Panc1 (cell line): ENCODE results near the gene CNTN5. TPM values are rescaled to one million over a fixed set of nuclear protein-coding genes. Genes with fewer than 3 reads are reported as not detected.

Experiments
- ATAC-seq: fragments of 200-7000 bp; cut with Tn5 transposase; 2 replicates; pipeline ENCODE4 v1.9.1; 2020; ENCODE audit warnings: mild to moderate bottlenecking, moderate library complexity
- BruUV-seq: library from RNA; stranded (reverse); fragments of 400-500 nt; replicated peaks from 2 replicates; lab custom pipeline; 2021; lab: Mats Ljungman, UMichigan
- CTCF ChIA-PET: fragments of 300-600 bp; sonication (Branson Sonifier 250); formaldehyde crosslinking; loops from one replicate; lab custom pipeline; 2022; ENCODE audit warnings: antibody characterized with exemption; lab: Charles Lee
- POLR2A ChIA-PET: fragments of 300-600 bp; sonication (Branson Sonifier 250); formaldehyde crosslinking; loops from one replicate; lab custom pipeline; 2022; ENCODE audit warnings: antibody characterized with exemption; lab: Charles Lee
- DNase-seq: peaks from one replicate; pipeline ENCODE4 v3.0.0-alpha.2; 2010; ENCODE audit warnings: low read depth, low spot score
- H3K27ac ChIP-seq: 2 replicates; pipeline ENCODE4 v1.5.1; 2011; ENCODE audit warnings: mild to moderate bottlenecking, low read length, inconsistent platforms
- H3K27me3 ChIP-seq: fragments of 200-500 bp; sonication (Bioruptor generic); 2 replicates; pipeline ENCODE4 v1.6.0; 2014; ENCODE audit warnings: low read length, inconsistent platforms; ENCODE audit not compliant: control insufficient read depth, insufficient read depth
- H3K36me3 ChIP-seq: fragments of 200-500 bp; sonication (Bioruptor generic); 2 replicates; pipeline ENCODE4 v1.5.1; 2014; ENCODE audit warnings: inconsistent platforms, mild to moderate bottlenecking, low read length, moderate library complexity; ENCODE audit not compliant: control insufficient read depth, insufficient read depth
- H3K4me1 ChIP-seq: 2 replicates; pipeline ENCODE4 v1.5.1; 2011; ENCODE audit warnings: inconsistent platforms, mild to moderate bottlenecking, low read length, moderate library complexity; ENCODE audit not compliant: control insufficient read depth, insufficient read depth
- H3K4me3 ChIP-seq, 2 experiments: 2 replicates each; pipeline ENCODE4 v1.5.1; 2011 to 2012; ENCODE audit warnings: low read depth in 2 of 2, low read length in 2 of 2, mild to moderate bottlenecking in 2 of 2, inconsistent platforms in 1 of 2, moderate library complexity in 1 of 2
- H3K9me3 ChIP-seq: fragments of 200-500 bp; sonication (Bioruptor generic); 2 replicates; pipeline ENCODE4 v1.5.1; 2014; ENCODE audit warnings: low read depth, mild to moderate bottlenecking, inconsistent platforms, low read length, moderate library complexity; ENCODE audit not compliant: control insufficient read depth, insufficient read depth
- POLR2AphosphoS5 ChIP-seq: IDR thresholded peaks from 2 replicates; pipeline ENCODE4 v1.6.1; 2012; ENCODE audit warnings: mild to moderate bottlenecking, low read depth, low read length, moderate library complexity
- REST ChIP-seq, 2 experiments: IDR thresholded peaks; 2 replicates each; pipeline ENCODE4 v1.6.1; 2011 to 2012; ENCODE audit warnings: low read depth in 2 of 2, control low read depth in 1 of 2, low read length in 1 of 2, mild to moderate bottlenecking in 1 of 2, moderate library complexity in 1 of 2; ENCODE audit not compliant: insufficient read depth in 1 of 2
- SIN3A ChIP-seq: IDR thresholded peaks from 2 replicates; pipeline ENCODE4 v1.6.1; 2012; ENCODE audit warnings: low read depth, mild to moderate bottlenecking, low read length, moderate library complexity, borderline replicate concordance; ENCODE audit not compliant: insufficient read depth
- TCF7L2 ChIP-seq: IDR thresholded peaks from 2 replicates; pipeline ENCODE4 v1.6.1; 2011; ENCODE audit warnings: mild to moderate bottlenecking, low read depth, low read length, inconsistent platforms
- in situ Hi-C: cut with HindIII; loops from 2 replicates; pipeline ENCODE4 v1.10.0; 2016; ENCODE audit warnings: low sequenced_read_pairs, low pct_unique_long_range_greater_than_20kb
- intact Hi-C: fragments of 100-400 bp; cut with micrococcal nuclease; formaldehyde crosslinking; loops from one replicate; pipeline ENCODE4 v1.10.0; 2022; ENCODE audit not compliant: unreplicated experiment
- total RNA-seq: library from RNA; stranded (reverse); gene quantifications from one replicate; pipeline ENCODE4 v1.2.1, GENCODE V29; 2021; ENCODE audit not compliant: unreplicated experiment
- TF ChIP-seq, protein P1 (sequence below): fragments of 450-650 bp; IDR thresholded peaks from 2 replicates; pipeline ENCODE4 v1.5.1; 2017; ENCODE audit warnings: mild to moderate bottlenecking

CNTN5 gene
- total RNA-seq, 1 experiment from 2014 or later, result not detected

DNA sequence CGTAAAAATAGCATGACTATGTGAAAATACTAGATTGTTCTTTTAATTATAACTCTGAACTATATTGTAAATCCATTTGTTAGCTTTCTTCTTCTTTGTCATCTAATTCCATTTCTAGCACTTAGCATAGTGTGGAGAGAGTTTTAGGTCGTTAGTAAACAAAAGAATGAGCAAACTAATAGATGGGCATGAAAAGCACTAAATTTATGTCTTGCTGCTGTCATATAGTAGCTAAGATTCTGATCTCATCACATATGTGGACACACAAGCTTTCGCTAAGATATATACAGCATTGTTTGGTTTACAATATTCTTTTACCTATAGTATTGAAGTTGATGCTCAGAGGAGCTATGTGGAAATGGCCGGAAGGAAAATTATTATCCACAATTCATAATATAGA is 370.5 kb downstream of the CNTN5 start:
- in situ Hi-C loops (no loop called here), intact Hi-C loops (no loop called here)
- POLR2A ChIA-PET, result no interaction called here
- Histone ChIP-seq H3K4me1 (no peaks in the 10 kb centered on the region), H3K27me3 (no peaks in the 10 kb centered on the region), H3K9me3 (no peaks in the 10 kb centered on the region; the same call in 1 of the 2 replicates), H3K4me3 (no peak overlapping the region), H3K36me3 (no peaks in the 10 kb centered on the region), H3K27ac (no peak overlapping the region)
- DNase-seq, result no peak
- CTCF ChIA-PET, result no interaction called here
- TF ChIP-seq, protein P1, sequence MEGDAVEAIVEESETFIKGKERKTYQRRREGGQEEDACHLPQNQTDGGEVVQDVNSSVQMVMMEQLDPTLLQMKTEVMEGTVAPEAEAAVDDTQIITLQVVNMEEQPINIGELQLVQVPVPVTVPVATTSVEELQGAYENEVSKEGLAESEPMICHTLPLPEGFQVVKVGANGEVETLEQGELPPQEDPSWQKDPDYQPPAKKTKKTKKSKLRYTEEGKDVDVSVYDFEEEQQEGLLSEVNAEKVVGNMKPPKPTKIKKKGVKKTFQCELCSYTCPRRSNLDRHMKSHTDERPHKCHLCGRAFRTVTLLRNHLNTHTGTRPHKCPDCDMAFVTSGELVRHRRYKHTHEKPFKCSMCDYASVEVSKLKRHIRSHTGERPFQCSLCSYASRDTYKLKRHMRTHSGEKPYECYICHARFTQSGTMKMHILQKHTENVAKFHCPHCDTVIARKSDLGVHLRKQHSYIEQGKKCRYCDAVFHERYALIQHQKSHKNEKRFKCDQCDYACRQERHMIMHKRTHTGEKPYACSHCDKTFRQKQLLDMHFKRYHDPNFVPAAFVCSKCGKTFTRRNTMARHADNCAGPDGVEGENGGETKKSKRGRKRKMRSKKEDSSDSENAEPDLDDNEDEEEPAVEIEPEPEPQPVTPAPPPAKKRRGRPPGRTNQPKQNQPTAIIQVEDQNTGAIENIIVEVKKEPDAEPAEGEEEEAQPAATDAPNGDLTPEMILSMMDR, result no peak
- TF ChIP-seq SIN3A (no peak), TCF7L2 (no peak), POLR2AphosphoS5 (no peak)
- BruUV-seq, result no TSS peak
- ATAC-seq, result no peak

DNA sequence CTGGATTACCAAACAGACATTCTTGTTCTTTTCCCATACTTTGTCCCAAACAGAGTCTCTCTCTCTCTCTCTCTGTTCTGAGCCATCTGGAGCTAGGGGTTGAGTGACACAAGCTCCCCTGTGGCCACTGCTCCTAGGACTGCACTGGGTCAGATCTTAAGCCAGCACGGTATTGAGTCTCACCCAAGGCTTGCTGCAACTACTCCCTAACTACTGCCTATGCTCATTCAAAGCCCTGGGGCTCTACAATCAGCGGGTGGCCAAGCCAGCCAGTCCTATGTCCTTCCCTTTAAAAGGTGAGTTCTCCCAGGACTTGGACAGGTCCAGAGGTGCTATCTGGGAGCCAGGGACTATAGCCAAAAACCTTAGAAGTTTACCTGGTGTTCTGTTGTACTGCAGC is 385.6 kb downstream of the CNTN5 start:
- POLR2A ChIA-PET, result no interaction called here
- H3K4me1 ChIP-seq, result no peaks in the 10 kb centered on the region
- H3K4me3 ChIP-seq, result no peak overlapping the region
- no peaks in the 10 kb centered on the region for H3K9me3 ChIP-seq
- in situ Hi-C loops (no loop called here), intact Hi-C loops (no loop called here)
- no peak overlapping the region for H3K27ac ChIP-seq
- no peaks in the 10 kb centered on the region for H3K36me3 ChIP-seq
- no peaks in the 10 kb centered on the region for H3K27me3 ChIP-seq
- no peak for ATAC-seq
- CTCF ChIA-PET, result no interaction called here
- no TSS peak for BruUV-seq
- TF ChIP-seq TCF7L2 (no peak), REST (IDR thresholded peaks at IDR 0.05; ENCODE audit: insufficient read depth in 1 of 2, low read depth in 2 of 2, low read length in 1 of 2) (no peak), SIN3A (no peak), POLR2AphosphoS5 (no peak)
- TF ChIP-seq, protein P1, result no peak
- DNase-seq, result no peak
